ENCODE results near the gene TMEM183A. TPM values are rescaled to one million over a fixed set of nuclear protein-coding genes. Genes with fewer than 3 reads are reported as not detected.

TMEM183A gene
- total RNA-seq, result 80.8 and 101 TPM in 2 replicates

GRCh38 chr1:203006948-203007871 lies at the start of gene TMEM183A:
Gene TMEM183A, plus strand, starts transcription at chr1:203007374. Its CDS starts 92 bp downstream, at chr1:203007466.

GRCh38 chr1:202957733-202958543 lies 49.2 kb upstream of the TMEM183A start, which contains the start of gene ADIPOR1:
Gene ADIPOR1, minus strand, starts transcription at chr1:202958312. Its CDS starts 7,242 bp downstream, at chr1:202951070.

GRCh38 chr1:203026031-203026665 lies 19.0 kb downstream of the TMEM183A start, which contains the start of gene PPFIA4:
Gene PPFIA4, plus strand, starts transcription at chr1:203026491. Its CDS starts 12,518 bp downstream, at chr1:203039009.

Other genes with a start within 250 kb of the TMEM183A start
- gene KDM5B, start 199.0 kb upstream of the TMEM183A start, total RNA-seq, result 67.5 and 91.5 TPM in 2 replicates
- gene PCAT6, start 196.4 kb upstream of the TMEM183A start, total RNA-seq, result not detected in 2 replicates
- 8.8 and 12.1 TPM in 2 replicates for gene RABIF, start 118.2 kb upstream of the TMEM183A start, total RNA-seq
- 26.8 and 33.9 TPM in 2 replicates for gene KLHL12, start 80.1 kb upstream of the TMEM183A start, total RNA-seq
- gene ADIPOR1, start 49.1 kb upstream of the TMEM183A start, total RNA-seq, result 83.7 and 104 TPM in 2 replicates
- gene CYB5R1, start 40.1 kb upstream of the TMEM183A start, total RNA-seq, result 27.0 and 39.9 TPM in 2 replicates
- gene PPFIA4, start 19.1 kb downstream of the TMEM183A start, total RNA-seq, result 0.18 and 4.7 TPM in 2 replicates
- not detected in 2 replicates for gene MYOG, start 78.6 kb downstream of the TMEM183A start, total RNA-seq
- gene ADORA1, start 120.4 kb downstream of the TMEM183A start, total RNA-seq, result not detected in 2 replicates
- gene MYBPH, start 168.5 kb downstream of the TMEM183A start, total RNA-seq, result not detected in 2 replicates
- 0.09 TPM in 1 of 2 replicates, not detected in the other for gene CHI3L1, start 179.3 kb downstream of the TMEM183A start, total RNA-seq
- gene CHIT1, start 222.3 kb downstream of the TMEM183A start, total RNA-seq, result not detected in 2 replicates

Measured in endothelial cell of coronary artery (primary cell).